WI38 (cell line): ENCODE measurements around the gene MYO1H.

ENCODE experiments used
- H3K4me3 ChIP-seq: 2 replicates; pipeline ENCODE4 v1.5.1; 2011; ENCODE audit warnings: low read depth, mild to moderate bottlenecking, control low read depth, low read length
- TF ChIP-seq, protein P1 (sequence below): IDR thresholded peaks from 2 replicates; pipeline ENCODE4 v1.5.1; 2012; ENCODE audit warnings: low read depth, mild to moderate bottlenecking, control low read depth, low read length

The MYO1H gene

GRCh38 chr12:109496306-109496705 lies 148.6 kb downstream of the MYO1H start:
- H3K4me3 ChIP-seq: no peak overlapping the region
- TF ChIP-seq, protein P1, sequence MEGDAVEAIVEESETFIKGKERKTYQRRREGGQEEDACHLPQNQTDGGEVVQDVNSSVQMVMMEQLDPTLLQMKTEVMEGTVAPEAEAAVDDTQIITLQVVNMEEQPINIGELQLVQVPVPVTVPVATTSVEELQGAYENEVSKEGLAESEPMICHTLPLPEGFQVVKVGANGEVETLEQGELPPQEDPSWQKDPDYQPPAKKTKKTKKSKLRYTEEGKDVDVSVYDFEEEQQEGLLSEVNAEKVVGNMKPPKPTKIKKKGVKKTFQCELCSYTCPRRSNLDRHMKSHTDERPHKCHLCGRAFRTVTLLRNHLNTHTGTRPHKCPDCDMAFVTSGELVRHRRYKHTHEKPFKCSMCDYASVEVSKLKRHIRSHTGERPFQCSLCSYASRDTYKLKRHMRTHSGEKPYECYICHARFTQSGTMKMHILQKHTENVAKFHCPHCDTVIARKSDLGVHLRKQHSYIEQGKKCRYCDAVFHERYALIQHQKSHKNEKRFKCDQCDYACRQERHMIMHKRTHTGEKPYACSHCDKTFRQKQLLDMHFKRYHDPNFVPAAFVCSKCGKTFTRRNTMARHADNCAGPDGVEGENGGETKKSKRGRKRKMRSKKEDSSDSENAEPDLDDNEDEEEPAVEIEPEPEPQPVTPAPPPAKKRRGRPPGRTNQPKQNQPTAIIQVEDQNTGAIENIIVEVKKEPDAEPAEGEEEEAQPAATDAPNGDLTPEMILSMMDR: no peak

DNA sequence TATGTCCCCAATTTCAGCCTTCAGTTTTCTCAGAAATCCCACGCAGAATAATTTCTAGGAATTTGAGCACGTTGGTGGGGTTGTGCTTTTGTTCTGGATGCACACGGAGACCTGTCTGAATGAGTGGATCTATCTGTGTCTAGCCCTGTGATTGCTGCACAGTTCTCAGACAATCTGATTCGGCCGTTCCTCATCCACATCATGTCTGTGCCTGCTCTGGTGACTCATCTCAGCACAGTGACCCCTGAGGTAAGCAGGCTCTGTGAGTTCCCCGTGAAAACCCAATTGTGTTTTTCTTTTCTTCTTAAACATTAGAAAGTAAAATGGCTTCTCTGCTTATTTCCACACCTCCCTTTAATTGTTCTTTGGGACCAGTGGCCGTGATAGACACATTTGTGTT lies 150.0 kb downstream of the MYO1H start:
- no peak overlapping the region for H3K4me3 ChIP-seq
- TF ChIP-seq, protein P1: no peak
